AG09319 (cell line): Measurements from ENCODE around the gene RFTN1.
A peak's percentile ranks its signal among the peaks of the same experiment; 100 is the strongest.

ENCODE experiments used
- DNase-seq: peaks from one replicate; pipeline ENCODE4 v3.0.0-alpha.2; 2010; ENCODE audit warnings: low read depth; ENCODE audit errors: extremely low read depth
- TF ChIP-seq, protein P1 (sequence below): IDR thresholded peaks from 2 replicates; pipeline ENCODE4 v1.5.1; 2011; ENCODE audit warnings: low read depth, mild to moderate bottlenecking, inconsistent platforms, low read length, moderate library complexity

The RFTN1 gene

DNA sequence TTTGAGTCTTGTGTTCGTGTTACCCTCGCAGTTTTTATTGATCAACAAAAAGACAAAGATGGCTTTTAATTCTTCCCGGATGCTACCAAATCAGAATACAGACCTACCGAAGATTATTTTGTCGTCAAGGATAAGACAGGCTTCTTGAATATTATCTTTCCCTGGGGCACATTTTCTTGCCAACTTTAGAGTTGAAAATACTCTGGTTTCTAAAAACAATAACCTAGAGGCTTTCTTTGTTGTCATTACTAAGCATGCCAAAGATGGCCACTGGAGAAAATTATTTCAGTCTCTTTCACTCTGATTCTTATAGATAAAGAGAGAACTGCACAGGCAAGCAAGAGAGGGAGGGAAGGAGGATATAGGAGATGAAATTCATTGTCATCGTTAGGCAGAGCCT lies 214.6 kb downstream of the RFTN1 start:
- no peak for DNase-seq
- TF ChIP-seq, protein P1, sequence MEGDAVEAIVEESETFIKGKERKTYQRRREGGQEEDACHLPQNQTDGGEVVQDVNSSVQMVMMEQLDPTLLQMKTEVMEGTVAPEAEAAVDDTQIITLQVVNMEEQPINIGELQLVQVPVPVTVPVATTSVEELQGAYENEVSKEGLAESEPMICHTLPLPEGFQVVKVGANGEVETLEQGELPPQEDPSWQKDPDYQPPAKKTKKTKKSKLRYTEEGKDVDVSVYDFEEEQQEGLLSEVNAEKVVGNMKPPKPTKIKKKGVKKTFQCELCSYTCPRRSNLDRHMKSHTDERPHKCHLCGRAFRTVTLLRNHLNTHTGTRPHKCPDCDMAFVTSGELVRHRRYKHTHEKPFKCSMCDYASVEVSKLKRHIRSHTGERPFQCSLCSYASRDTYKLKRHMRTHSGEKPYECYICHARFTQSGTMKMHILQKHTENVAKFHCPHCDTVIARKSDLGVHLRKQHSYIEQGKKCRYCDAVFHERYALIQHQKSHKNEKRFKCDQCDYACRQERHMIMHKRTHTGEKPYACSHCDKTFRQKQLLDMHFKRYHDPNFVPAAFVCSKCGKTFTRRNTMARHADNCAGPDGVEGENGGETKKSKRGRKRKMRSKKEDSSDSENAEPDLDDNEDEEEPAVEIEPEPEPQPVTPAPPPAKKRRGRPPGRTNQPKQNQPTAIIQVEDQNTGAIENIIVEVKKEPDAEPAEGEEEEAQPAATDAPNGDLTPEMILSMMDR = no peak

DNA sequence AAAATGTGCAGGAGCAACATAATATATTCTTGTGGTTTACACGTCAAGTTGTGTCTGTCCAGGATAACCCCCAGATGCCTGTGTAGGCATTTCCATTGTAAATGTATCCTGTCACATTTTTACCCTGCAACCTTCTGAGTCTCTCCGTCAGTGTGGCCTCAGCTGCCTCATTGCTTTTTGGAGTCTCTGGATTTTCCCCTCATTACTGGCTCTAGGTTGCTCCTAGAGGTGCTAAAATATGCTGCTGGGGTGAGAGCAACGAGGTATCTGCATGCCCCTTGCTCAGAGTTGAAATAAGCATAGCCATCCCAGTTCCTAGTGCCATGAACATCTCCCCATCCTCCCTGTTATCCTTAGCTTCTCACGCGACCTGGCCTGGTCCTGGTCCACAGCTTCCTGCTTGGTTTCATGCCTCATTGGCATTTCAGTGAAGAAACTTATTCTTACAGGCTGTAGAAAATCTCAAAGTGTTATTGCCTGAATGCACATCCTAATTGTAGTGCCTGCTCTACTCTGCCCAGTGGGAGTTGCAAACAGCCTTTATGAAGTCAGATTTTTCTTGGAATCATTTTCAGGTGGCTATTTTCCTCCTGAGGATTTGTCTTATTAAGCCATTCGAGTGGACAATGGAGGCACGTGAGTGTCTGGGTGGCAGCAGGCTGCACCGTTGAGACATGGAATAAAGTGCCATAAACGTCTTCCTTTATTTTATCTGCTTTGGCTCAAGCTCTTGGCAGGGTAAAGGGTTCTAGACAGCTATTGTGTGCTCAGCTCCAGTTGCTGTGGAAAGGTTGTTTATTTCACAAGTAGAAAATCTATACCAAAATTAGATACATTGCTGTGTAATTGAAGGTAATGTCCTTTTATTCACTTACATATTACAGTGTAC lies 215.3 kb downstream of the RFTN1 start:
- no peak for DNase-seq
- TF ChIP-seq, protein P1 = no peak

DNA sequence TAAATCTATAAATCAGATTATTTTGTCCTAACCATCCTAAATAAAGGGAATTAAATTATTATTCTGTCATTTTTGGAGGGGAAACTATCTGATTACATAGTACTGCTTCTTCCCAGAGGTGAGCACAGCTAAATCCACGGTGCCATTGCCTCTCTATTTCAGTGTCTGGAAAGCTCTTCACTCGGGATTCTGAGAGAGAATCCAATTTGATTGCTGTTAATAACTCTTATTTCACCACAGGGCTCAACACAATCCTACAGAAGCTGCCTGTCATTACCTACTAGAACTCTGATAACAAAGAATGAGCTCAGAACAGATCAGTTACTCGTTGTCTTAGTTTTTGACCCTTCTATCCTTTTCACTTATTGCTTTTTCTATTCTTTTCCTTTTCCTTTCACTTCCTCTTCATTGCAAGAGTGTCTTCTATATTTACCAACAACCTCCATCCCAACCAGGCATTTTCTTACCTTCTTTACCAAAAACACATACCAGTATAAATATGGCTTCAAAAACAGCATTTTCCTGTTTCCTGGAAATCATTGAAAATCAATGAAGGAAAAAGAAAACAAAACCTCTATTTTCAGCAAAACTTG lies 218.1 kb downstream of the RFTN1 start:
- TF ChIP-seq, protein P1 = no peak

DNA sequence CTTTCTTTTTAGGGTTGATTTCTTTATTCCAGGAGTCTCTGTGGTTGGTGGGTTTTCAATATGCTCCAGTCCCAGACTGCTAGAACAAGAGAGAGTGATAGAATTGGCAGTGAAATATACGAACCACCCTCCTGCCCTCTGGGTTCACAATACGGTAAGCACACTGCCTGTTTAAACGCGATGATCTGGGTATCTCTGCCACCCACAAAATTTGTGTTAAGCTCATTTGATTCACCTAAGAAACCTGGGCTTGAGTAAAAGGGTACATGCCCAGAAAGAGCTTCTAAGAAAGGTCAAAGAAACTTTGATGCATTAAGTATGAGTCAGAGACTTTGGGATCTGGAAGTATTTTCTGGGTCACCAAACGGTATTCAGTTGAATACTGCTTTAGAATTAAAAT lies 218.7 kb downstream of the RFTN1 start:
- TF ChIP-seq, protein P1 = no peak
- DNase-seq = no peak

More for the DNA sequence above, 218.1 kb downstream of the RFTN1 start:
- DNase-seq = no peak

DNA sequence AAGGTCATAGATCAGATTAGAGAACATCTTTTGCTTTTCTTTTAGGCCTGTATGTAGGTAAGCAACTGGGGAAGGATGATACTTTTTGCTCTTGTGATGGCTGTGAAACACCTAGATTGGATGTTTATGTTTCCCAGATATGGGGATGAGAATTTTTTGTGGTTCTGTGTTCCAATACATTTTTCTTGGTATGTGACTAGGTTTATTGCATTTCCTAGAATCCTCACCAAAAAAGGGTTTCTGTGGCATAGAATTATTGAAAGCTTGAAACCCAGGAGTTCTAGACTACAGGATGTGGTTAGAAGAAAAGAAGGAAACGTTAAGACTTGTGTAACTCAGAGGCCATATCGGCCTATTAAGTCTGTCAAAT lies 222.7 kb downstream of the RFTN1 start:
- no peak for DNase-seq
- TF ChIP-seq, protein P1 = no peak

DNA sequence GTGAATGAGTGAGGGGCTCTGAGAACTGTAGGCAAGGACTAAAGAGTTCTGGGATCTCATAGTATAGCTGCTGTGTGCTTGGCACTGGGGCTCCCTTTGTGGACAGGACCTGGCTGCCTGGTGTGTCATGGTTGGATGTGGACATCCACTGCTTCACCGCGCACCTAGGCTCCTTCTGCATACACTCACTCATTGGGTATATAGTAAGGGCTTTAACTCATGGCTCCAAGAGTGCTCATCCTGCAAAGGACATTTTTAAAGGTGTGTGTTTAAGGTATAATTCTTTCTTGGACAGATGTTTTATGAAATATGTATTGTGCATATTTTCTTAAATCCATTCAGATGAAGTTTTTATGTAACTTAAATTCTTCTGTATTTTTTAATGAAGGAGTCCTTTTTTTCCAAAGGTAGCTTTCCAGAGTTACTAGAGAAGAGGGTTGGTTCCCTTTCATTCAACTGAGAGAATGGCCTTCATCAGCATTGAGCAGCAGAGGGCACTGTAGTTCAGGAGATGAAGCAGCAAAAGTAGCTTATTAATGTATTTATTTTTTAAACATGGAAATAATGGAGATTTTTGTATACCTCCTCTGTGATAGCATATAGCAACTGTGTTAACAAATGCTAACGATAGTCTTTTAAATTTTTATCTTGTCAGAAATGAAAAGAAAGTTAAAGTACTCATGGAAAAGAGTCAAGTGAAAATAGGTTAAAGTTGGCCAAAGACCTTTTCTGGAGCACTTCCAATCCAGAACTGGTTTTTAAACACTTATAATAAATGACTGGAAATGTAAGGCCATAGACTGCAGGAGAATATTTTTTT lies 223.3 kb downstream of the RFTN1 start:
- DNase-seq = peak; percentile 27
- TF ChIP-seq, protein P1 = peak; percentile 88
